Keratinocyte (primary cell): ENCODE results near the gene VRK3.

Experiments
- EZH2 ChIP-seq: IDR thresholded peaks from one replicate; pipeline ENCODE4 v1.6.1; 2012; ENCODE audit warnings: inconsistent platforms, mild to moderate bottlenecking, low read length, moderate library complexity
- TF ChIP-seq, protein P1 (sequence below), 3 experiments: IDR thresholded peaks in 1 of 3; conservative IDR thresholded peaks in 1 of 3; optimal IDR thresholded peaks in 1 of 3; 2 replicates in 2 of 3; 3 replicates in 1 of 3; pipeline versions ENCODE3 to v1.5.1; 2011; ENCODE audit warnings: low read length in 3 of 3, mild to moderate bottlenecking in 3 of 3, moderate library complexity in 2 of 3, control low read depth in 1 of 3, inconsistent platforms in 1 of 3; ENCODE audit not compliant: insufficient read depth in 2 of 3; ENCODE audit errors: extremely low read depth in 1 of 3

DNA sequence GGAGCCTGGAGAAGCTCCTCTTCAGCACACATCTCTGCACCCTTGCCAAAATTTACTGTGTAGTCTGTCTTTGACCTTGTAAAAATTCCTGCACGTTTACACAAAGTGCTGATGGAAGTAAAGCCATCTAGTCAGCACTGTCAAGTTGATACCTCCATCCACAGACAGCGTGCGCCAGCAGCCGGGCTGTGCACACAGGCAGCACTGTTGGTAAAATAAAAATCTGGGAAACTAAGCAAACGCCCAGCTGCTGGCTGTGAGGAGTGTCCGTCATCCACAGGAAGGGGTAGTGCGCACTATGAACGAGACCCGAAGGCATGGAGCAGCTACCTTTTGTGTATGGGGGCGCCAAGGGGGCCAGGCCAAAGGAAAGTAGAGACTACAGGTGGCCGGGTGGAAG lies 46.8 kb downstream of the VRK3 start:
- TF ChIP-seq, protein P1, sequence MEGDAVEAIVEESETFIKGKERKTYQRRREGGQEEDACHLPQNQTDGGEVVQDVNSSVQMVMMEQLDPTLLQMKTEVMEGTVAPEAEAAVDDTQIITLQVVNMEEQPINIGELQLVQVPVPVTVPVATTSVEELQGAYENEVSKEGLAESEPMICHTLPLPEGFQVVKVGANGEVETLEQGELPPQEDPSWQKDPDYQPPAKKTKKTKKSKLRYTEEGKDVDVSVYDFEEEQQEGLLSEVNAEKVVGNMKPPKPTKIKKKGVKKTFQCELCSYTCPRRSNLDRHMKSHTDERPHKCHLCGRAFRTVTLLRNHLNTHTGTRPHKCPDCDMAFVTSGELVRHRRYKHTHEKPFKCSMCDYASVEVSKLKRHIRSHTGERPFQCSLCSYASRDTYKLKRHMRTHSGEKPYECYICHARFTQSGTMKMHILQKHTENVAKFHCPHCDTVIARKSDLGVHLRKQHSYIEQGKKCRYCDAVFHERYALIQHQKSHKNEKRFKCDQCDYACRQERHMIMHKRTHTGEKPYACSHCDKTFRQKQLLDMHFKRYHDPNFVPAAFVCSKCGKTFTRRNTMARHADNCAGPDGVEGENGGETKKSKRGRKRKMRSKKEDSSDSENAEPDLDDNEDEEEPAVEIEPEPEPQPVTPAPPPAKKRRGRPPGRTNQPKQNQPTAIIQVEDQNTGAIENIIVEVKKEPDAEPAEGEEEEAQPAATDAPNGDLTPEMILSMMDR (optimal IDR thresholded peaks at IDR 0.05 in 1 of 3, IDR thresholded peaks at IDR 0.05 in 1 of 3, conservative IDR thresholded peaks at IDR 0.05 in 1 of 3; ENCODE audit: extremely low read depth in 1 of 3, insufficient read depth in 2 of 3, low read length in 3 of 3): no peak
- no peak for TF ChIP-seq EZH2
